LNCaP clone FGC (cell line): ENCODE data around the gene DYSF.

Source experiments
- DNase-seq: peaks from one replicate; pipeline ENCODE4 v3.0.0-alpha.2; 2011; ENCODE audit warnings: low read depth
- H3K4me3 ChIP-seq: 2 replicates; pipeline ENCODE4 v1.5.1; 2011; ENCODE audit warnings: mild to moderate bottlenecking, low read depth, low read length, control low read depth
- CTCF ChIP-seq: IDR thresholded peaks from 2 replicates; pipeline ENCODE4 v1.5.1; 2012; ENCODE audit warnings: mild to moderate bottlenecking; ENCODE audit not compliant: control insufficient read depth, insufficient read depth; ENCODE audit errors: extremely low read depth

The DYSF gene

DNA sequence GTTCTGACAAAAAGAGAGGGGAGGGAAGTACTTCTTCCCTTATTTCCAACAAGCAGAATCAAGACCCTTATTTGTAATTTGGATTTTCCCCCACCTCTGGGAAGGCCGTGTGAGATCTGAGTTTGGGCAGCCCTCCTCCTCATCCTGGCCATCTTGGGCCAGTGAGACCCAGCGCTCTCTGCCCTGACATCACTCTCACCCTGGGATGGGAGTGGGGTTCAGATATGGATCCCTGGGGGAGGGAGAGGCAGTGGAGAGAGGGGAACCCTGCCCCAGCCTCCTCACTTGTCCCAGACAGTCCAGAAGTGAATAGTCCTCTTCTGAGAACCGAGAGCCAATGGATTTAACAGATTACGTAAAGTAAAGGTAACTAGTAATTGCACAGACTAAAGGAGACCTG is 64.5 kb downstream of the DYSF start:
- DNase-seq = no peak

GRCh38 chr2:71521436-71521950 is 68.1 kb downstream of the DYSF start:
- TF ChIP-seq CTCF = no peak
- no peak overlapping the region for H3K4me3 ChIP-seq
- no peak for DNase-seq

More for the DNA sequence above, 64.5 kb downstream of the DYSF start:
- TF ChIP-seq CTCF = no peak
- H3K4me3 ChIP-seq = no peak overlapping the region

GRCh38 chr2:71524476-71524875 is 71.1 kb downstream of the DYSF start:
- no peak for TF ChIP-seq CTCF
- H3K4me3 ChIP-seq = no peak overlapping the region
- DNase-seq = no peak

GRCh38 chr2:71526141-71526540 is 72.8 kb downstream of the DYSF start:
- no peak for TF ChIP-seq CTCF
- no peak for DNase-seq

GRCh38 chr2:71526975-71527374 is 73.6 kb downstream of the DYSF start:
- no peak overlapping the region for H3K4me3 ChIP-seq
- no peak for TF ChIP-seq CTCF
- no peak for DNase-seq

More at GRCh38 chr2:71526141-71526540, 72.8 kb downstream of the DYSF start:
- no peak overlapping the region for H3K4me3 ChIP-seq

GRCh38 chr2:71528131-71528591 is 74.8 kb downstream of the DYSF start:
- no peak overlapping the region for H3K4me3 ChIP-seq
- DNase-seq = no peak
- no peak for TF ChIP-seq CTCF

DNA sequence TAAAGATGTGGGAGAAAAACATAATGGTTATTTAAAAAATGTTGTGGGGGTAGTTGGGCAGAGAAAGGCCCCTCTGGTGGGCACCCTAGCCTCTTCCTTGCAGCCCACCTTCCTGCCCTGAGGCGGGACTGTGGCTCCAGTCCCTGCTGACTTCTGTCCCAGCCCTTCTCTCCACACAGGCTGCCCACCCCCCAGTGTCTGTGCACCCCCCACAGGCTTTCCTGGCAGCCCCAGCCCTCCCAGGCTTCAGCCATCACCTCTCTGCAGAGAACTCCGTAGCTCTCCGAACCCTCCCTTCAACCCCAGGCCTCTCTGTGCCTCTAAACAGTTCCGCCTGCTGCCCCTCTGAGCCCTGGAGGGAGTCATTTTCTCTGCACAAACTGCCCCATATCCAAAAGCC is 75.4 kb downstream of the DYSF start:
- no peak for DNase-seq
- no peak overlapping the region for H3K4me3 ChIP-seq
- TF ChIP-seq CTCF = no peak
